Left cardiac atrium (tissue), 4 donors: Measurements from ENCODE around the gene GRIA2. TPM values are rescaled to one million over a fixed set of nuclear protein-coding genes. Genes with fewer than 3 reads are reported as not detected.

ENCODE experiments used
- ATAC-seq, 2 donors: fragments of 200-7000 bp; cut with Tn5 transposase; one replicate each; pipeline ENCODE4 v1.9.1; 2020; ENCODE audit warnings: mild to moderate bottlenecking in 2 of 2, moderate library complexity in 2 of 2
- DNase-seq: peaks from one replicate; pipeline ENCODE4 v3.0.0-alpha.2; 2020
- intact Hi-C, 2 donors: fragments of 100-400 bp; cut with DNase I; formaldehyde crosslinking; loops; one replicate each; pipeline versions ENCODE4 v1.14.1 to v1.15.1; 2022 to 2023
- total RNA-seq, 2 donors: library from RNA; stranded (reverse); fragmentation: NEBNext Ultra II Directional; extraction: Animal tissue kit (Norgen Biotek cat#: 25700); gene quantifications; one replicate each; pipeline ENCODE4 v1.2.1, GENCODE V29; 2021
- donor health status: DM: no; HTN: yes; CAD: no.
- donor health status: DM: no; HTN: yes; CAD: no; lungs with severe emphysema.
- donor health status: DM: yes; HTN: yes; CAD: no.
- donor health status: Dilated cardiomyopathy.

Gene GRIA2
- total RNA-seq, 2 donors from 2014 or later, result not detected

DNA sequence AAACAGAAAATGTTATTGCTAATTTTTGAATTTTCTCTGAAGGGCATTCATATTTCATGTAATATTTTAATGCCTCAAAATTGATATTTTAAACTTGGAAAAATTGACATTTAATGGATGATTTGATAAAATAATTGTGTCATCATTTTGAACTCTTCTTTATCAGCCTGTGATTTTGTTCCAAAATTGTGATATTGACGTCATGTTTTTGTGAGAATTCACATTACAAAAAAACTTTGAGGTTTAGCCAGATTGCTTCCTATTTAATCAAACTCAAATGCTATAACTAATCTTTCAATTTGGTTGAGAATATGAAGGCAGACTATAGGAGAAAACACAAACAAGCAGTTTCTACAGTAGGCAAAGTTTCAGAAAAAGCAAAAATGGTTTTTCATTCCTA is 137.4 kb downstream of the GRIA2 start:
- no peak for DNase-seq

DNA sequence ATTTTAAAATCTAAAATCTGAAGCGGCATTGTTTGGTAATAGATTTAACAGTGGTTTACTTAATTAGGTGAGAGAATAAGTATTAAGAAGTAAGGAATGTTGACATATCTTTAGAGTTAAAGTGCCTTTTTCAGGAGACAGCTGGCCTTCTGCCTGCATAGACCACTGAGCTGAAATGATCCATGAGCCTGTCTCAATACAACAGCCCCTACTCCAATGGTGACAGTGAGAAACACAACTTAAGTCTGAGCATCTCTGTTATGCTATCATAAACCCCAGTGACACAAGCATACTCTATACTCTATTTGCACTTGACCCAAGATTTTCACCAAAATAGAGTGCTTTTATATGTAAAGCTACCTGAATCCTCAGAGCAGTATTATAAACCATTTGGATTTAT is 137.9 kb downstream of the GRIA2 start:
- DNase-seq, result no peak
- ATAC-seq, result no peak
- intact Hi-C loops, result no loop called here

More for the DNA sequence above, 137.4 kb downstream of the GRIA2 start:
- intact Hi-C loops, result no loop called here
- no peak for ATAC-seq

DNA sequence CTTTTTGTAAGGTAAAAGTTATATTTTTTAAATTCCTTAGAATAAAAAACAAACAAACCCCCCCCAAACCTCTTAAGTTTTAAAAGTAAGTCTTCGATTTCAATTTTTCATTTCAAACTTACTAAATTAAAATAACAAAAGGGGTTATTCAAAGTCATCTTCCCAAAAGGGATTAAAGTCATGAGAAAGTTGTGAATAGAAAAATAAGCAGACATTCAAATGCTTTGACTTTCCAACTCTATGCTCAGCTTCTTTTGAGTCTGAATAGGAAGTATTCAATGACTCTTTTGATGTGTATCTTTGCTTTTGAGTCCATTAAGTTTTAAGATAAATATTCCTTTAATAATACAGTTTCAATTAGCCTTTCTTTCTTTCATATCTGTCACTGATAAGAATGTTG is 138.3 kb downstream of the GRIA2 start:
- DNase-seq (no peak), ATAC-seq (no peak)
- intact Hi-C loops, result no loop called here

DNA sequence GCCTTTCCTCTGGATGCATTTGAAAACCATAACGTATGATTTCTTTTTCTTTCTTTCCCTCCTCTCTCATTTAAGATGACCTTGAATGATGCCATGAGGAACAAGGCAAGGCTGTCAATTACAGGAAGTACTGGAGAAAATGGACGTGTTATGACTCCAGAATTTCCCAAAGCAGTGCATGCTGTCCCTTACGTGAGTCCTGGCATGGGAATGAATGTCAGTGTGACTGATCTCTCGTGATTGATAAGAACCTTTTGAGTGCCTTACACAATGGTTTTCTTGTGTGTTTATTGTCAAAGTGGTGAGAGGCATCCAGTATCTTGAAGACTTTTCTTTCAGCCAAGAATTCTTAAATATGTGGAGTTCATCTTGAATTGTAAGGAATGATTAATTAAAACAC is 142.8 kb downstream of the GRIA2 start:
- DNase-seq (no peak), ATAC-seq (no peak)
- intact Hi-C loops, result no loop called here

DNA sequence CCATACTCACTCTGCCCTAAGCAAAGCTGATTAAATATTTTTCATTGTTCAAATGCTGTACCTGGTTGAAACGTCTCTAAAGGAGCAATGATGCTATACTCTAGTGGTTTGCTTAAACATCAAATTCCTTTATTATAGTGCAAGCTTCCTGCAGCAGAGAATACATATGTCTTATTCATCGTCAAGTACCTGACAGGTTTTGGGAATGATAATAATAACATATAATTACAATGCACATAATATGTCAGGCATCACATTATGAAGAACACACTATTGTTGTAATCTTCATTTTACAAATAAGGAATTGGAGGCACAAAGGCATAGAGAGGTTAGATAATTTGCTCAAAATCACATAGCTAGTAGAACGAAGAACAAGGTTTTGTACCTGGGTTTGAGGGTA is 151.6 kb downstream of the GRIA2 start:
- intact Hi-C loops, result no loop called here
- no peak for DNase-seq
- ATAC-seq, result no peak

DNA sequence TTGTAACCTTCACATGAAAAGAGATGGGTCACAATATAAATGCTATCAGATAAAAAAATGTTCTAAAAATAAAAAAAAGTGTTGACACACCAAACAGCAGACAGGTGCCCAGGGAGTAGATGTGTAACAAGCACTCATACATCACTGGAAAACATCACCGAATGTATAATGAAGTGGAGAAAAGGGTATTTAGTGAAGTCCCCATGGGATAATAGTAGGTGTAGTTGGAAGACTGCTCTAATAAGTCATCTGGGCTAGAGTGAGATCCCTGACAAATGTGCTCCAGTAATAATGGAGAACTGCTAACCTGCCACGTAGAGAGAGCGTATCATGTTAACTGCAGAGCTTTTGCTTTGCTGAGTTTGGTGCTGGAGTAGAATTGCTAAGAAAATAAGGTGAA is 152.0 kb downstream of the GRIA2 start:
- intact Hi-C loops, result no loop called here
- no peak for ATAC-seq

DNA sequence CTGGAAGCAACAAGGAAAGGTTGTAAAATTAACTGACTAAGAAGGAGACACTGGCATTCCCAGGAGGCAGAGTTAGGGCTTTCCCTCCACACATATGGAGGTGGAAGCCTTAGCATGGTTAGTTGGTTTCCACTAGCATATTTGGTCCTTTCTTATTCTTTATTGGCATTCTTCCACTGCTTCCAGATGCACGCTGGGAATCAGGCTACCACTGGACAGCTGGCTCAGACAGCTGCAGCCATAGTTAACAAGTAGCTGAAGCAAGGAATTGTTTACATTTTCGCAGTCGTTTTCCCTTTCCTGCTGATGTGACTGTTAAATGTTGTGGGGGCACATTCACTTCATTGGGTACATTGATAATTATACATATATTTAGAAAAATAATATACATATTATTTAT is 169.2 kb downstream of the GRIA2 start:
- DNase-seq, result no peak
- no peak for ATAC-seq
- intact Hi-C loops, result no loop called here

More for the DNA sequence above, 152.0 kb downstream of the GRIA2 start:
- no peak for DNase-seq

DNA sequence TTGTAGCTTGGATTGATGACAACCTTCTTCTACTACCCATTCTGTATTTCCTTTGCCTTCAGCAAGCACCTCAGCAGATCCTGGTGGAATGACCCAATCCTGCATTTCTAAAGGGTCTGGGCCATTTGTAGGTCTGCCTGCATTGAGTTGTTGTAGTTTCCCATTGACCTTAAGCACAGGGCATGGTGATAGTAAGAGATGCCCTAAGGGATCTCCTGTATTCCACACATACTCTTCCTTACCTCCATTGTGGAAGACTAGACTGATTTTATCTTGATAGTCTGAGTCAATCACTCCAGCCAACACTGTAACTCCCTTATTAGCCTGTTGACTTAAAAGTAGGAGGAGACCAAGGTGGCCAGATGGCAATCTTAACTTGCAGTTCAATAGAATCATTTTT is 184.5 kb downstream of the GRIA2 start:
- ATAC-seq (no peak), DNase-seq (no peak)
- intact Hi-C loops, result no loop called here

Other genes with a start within 250 kb of the GRIA2 start
- 10 to 100 TPM; 16.5 to 18.5 TPM for gene PDGFC, start 248.9 kb upstream of the GRIA2 start, total RNA-seq
- gene GLRB, start 144.6 kb upstream of the GRIA2 start, total RNA-seq, result 10 to 100 TPM in 1 of 2 donors, 1 to 10 TPM in 1; 9.8 to 10.6 TPM